ENCODE results near the gene SCAANT1. TPM values are rescaled to one million over a fixed set of nuclear protein-coding genes. Genes with fewer than 3 reads are reported as not detected.
A peak's percentile ranks its signal among the peaks of the same experiment; 100 is the strongest.

Gene SCAANT1
- polyA plus RNA-seq, 3 donors, result not detected

GRCh38 chr3:63926309-63926708 lies 14.1 kb upstream of the SCAANT1 start:
- Mint-ChIP-seq H3K4me1 (peaks cover 92% of the 10 kb centered on the region), H3K27me3 (ENCODE audit: low read depth in 3 of 3) (peaks cover 0 to 2% (median 0%) of the 10 kb centered on the region in 3 donors), H3K9me3 (no peaks in the 10 kb centered on the region), H3K4me3 (no peak overlapping the region), H3K36me3 (peaks cover 36 to 65% of the 10 kb centered on the region in 2 donors), H3K27ac (peak overlapping the region; percentile 37 to 86 (median 73))
- peaks cover 67 to 87% of the 10 kb centered on the region in 2 donors for H3K4me1 ChIP-seq (ENCODE audit: control insufficient read depth in 1 of 2, insufficient read depth in 2 of 2, low read length in 2 of 2)
- peaks cover 0 to 15% of the 10 kb centered on the region in 2 donors for H3K36me3 ChIP-seq (replicated peaks in 1 of 2; ENCODE audit: control insufficient read depth in 1 of 2, insufficient read depth in 2 of 2, low read length in 2 of 2)
- peak overlapping the region; percentile 28 to 74 for H3K27ac ChIP-seq (ENCODE audit: low read depth in 1 of 2, low read length in 2 of 2)
- no peak for TF ChIP-seq CTCF (IDR thresholded peaks at IDR 0.05)
- intact Hi-C loops (cut with micrococcal nuclease), result no loop called here
- no peak overlapping the region for H3K9ac ChIP-seq (ENCODE audit: insufficient read depth, low read length, poor library complexity, severe bottlenecking)
- no peaks in the 10 kb centered on the region for H3K27me3 ChIP-seq (ENCODE audit: control insufficient read depth in 2 of 2, insufficient read depth in 2 of 2, low read length in 2 of 2)
- no peak overlapping the region for H3K4me2 ChIP-seq (replicated peaks; ENCODE audit: extremely low read depth, low read length, poor library complexity, severe bottlenecking)
- H2AFZ ChIP-seq (ENCODE audit: insufficient read depth, low read depth, low read length, poor library complexity, severe bottlenecking), result no peak overlapping the region
- no peak for DNase-seq
- H3K4me3 ChIP-seq (replicated peaks in 1 of 3; ENCODE audit: low read depth in 2 of 3, low read length in 3 of 3), result no peak overlapping the region
- peaks cover 69% of the 10 kb centered on the region for H4K20me1 ChIP-seq (ENCODE audit: insufficient read depth, low read length)
- H3K9me3 ChIP-seq (replicated peaks in 1 of 2; ENCODE audit: control insufficient read depth in 1 of 2, insufficient read depth in 1 of 2, low read length in 2 of 2), result no peaks in the 10 kb centered on the region
- peaks cover 77% of the 10 kb centered on the region for H3K79me2 ChIP-seq (ENCODE audit: insufficient read depth, low read length)
- 100% methylated on average over 4 of the region's 4 CpGs for WGBS (ENCODE audit: insufficient coverage)

- Histone ChIP-seq H3K9me3 (replicated peaks in 1 of 2; ENCODE audit: control insufficient read depth in 1 of 2, insufficient read depth in 1 of 2, low read length in 2 of 2) (no peaks in the 10 kb centered on the region), H3K36me3 (replicated peaks in 1 of 2; ENCODE audit: control insufficient read depth in 1 of 2, insufficient read depth in 2 of 2, low read length in 2 of 2) (peaks cover 8 to 40% of the 10 kb centered on the region in 2 donors), H3K79me2 (ENCODE audit: insufficient read depth, low read length) (peaks cover 67% of the 10 kb centered on the region), H3K27ac (ENCODE audit: low read depth in 1 of 2, low read length in 2 of 2) (peak overlapping the region in 1 of 2 donors; percentile 71), H4K20me1 (ENCODE audit: insufficient read depth, low read length) (peaks cover 72% of the 10 kb centered on the region), H3K4me3 (replicated peaks in 1 of 3; ENCODE audit: low read depth in 2 of 3, low read length in 3 of 3) (peak overlapping the region in 1 of 3 experiments; percentile 34), H3K9ac (ENCODE audit: insufficient read depth, low read length, poor library complexity, severe bottlenecking) (no peak overlapping the region), H3K4me2 (replicated peaks; ENCODE audit: extremely low read depth, low read length, poor library complexity, severe bottlenecking) (peak overlapping the region; percentile 32), H3K27me3 (ENCODE audit: control insufficient read depth in 2 of 2, insufficient read depth in 2 of 2, low read length in 2 of 2) (no peaks in the 10 kb centered on the region), H3K4me1 (ENCODE audit: control insufficient read depth in 1 of 2, insufficient read depth in 2 of 2, low read length in 2 of 2) (peaks cover 57 to 73% of the 10 kb centered on the region in 2 donors), H2AFZ (ENCODE audit: insufficient read depth, low read depth, low read length, poor library complexity, severe bottlenecking) (no peak overlapping the region)
- DNase-seq, result no peak
- peak overlapping the region; percentile 82 to 92 (median 85) for H3K27ac Mint-ChIP-seq
- no peak for TF ChIP-seq CTCF (IDR thresholded peaks at IDR 0.05)
- H3K4me1 Mint-ChIP-seq, result peaks cover 75% of the 10 kb centered on the region
- peaks cover 38 to 58% of the 10 kb centered on the region in 2 donors for H3K36me3 Mint-ChIP-seq
- H3K9me3 Mint-ChIP-seq, result no peaks in the 10 kb centered on the region
- intact Hi-C loops (cut with micrococcal nuclease), result no loop called here
- no CpG with 5 or more reads among the region's 2 CpGs for WGBS (ENCODE audit: insufficient coverage)
- H3K4me3 Mint-ChIP-seq, result peak overlapping the region in 1 of 2 donors; percentile 41
- H3K27me3 Mint-ChIP-seq (ENCODE audit: low read depth in 3 of 3), result no peaks in the 10 kb centered on the region
Observed at GRCh38 chr3:63922491-63923199, 10.5 kb upstream of the SCAANT1 start.
